IMR-90 (cell line): Measurements from ENCODE around the gene VSIG10L. TPM values are rescaled to one million over a fixed set of nuclear protein-coding genes. Genes with fewer than 3 reads are reported as not detected.

Source experiments
- ATAC-seq: fragments of 200-7000 bp; cut with Tn5 transposase; 2 replicates; pipeline ENCODE4 v1.9.1; 2020; ENCODE audit warnings: low read depth, mild to moderate bottlenecking, moderate library complexity
- Bru-seq: library from RNA; stranded (reverse); fragments of 400-500 nt; gene quantifications from one replicate; lab custom pipeline; 2021; lab: Mats Ljungman, UMichigan
- BruChase-seq, 2 experiments: library from RNA; stranded (reverse); fragments of 400-500 nt; gene quantifications; one replicate each; lab custom pipeline; 2021; lab: Mats Ljungman, UMichigan
- BruUV-seq: library from RNA; stranded (reverse); fragments of 400-500 nt; replicated peaks from 2 replicates; lab custom pipeline; 2021; lab: Mats Ljungman, UMichigan
- CTCF ChIA-PET: fragments of 300-600 bp; formaldehyde crosslinking; extraction: SDS; loops from one replicate; lab custom pipeline; 2021; ENCODE audit warnings: antibody characterized with exemption; lab: Yijun Ruan, JAX
- POLR2A ChIA-PET: fragments of 300-600 bp; sonication (Branson Sonifier 250); formaldehyde crosslinking; loops from one replicate; lab custom pipeline; 2022; ENCODE audit warnings: antibody characterized with exemption; ENCODE audit not compliant: unreplicated experiment; lab: Charles Lee
- DNase-seq: peaks from one replicate; pipeline ENCODE4 v3.0.0; 2013
- H2AFZ ChIP-seq: replicated peaks from 2 replicates; pipeline ENCODE3; 2013; ENCODE audit warnings: low read length, mild to moderate bottlenecking; ENCODE audit not compliant: poor library complexity
- H2AK5ac ChIP-seq: 2 replicates; pipeline ENCODE4 v1.6.1; 2013; ENCODE audit warnings: low read depth, low read length, inconsistent platforms
- H2AK9ac ChIP-seq: replicated peaks from 2 replicates; pipeline ENCODE3; 2013; ENCODE audit warnings: mild to moderate bottlenecking, low read depth, low read length, moderate library complexity; ENCODE audit not compliant: poor library complexity
- H2BK120ac ChIP-seq: 2 replicates; pipeline ENCODE4 v1.6.1; 2013; ENCODE audit warnings: low read depth, low read length, inconsistent platforms
- H2BK15ac ChIP-seq: 3 replicates; pipeline ENCODE4 v1.6.1; 2013; ENCODE audit warnings: low read depth, low read length, inconsistent platforms
- H2BK20ac ChIP-seq: 2 replicates; pipeline ENCODE4 v1.6.1; 2013; ENCODE audit warnings: low read depth, mild to moderate bottlenecking, inconsistent platforms, low read length, moderate library complexity
- H2BK5ac ChIP-seq: 2 replicates; pipeline ENCODE4 v1.6.1; 2013; ENCODE audit warnings: mild to moderate bottlenecking, low read depth, low read length, inconsistent platforms; ENCODE audit not compliant: poor library complexity, severe bottlenecking
- H3K14ac ChIP-seq: replicated peaks from 2 replicates; pipeline ENCODE4 v1.6.1; 2013; ENCODE audit warnings: low read depth, low read length, inconsistent platforms
- H3K18ac ChIP-seq: 2 replicates; pipeline ENCODE4 v1.6.1; 2013; ENCODE audit warnings: low read depth, low read length, control low read depth
- H3K23ac ChIP-seq: 2 replicates; pipeline ENCODE4 v1.6.1; 2013; ENCODE audit warnings: low read depth, low read length, inconsistent platforms
- H3K27ac ChIP-seq: 2 replicates; pipeline ENCODE4 v1.5.1; 2013; ENCODE audit warnings: mild to moderate bottlenecking, control low read depth, low read length; ENCODE audit not compliant: insufficient read depth
- H3K27me3 ChIP-seq: 2 replicates; pipeline ENCODE4 v1.6.1; 2013; ENCODE audit warnings: low read length; ENCODE audit not compliant: control insufficient read depth, insufficient read depth
- H3K36me3 ChIP-seq: 2 replicates; pipeline ENCODE4 v1.6.1; 2013; ENCODE audit warnings: low read length, mixed read lengths; ENCODE audit not compliant: control insufficient read depth, insufficient read depth
- H3K4ac ChIP-seq: 2 replicates; pipeline ENCODE4 v1.6.1; 2013; ENCODE audit warnings: low read depth, low read length, inconsistent platforms
- H3K4me1 ChIP-seq: 2 replicates; pipeline ENCODE4 v1.6.1; 2013; ENCODE audit warnings: low read length, mixed read lengths; ENCODE audit not compliant: control insufficient read depth, insufficient read depth
- H3K4me2 ChIP-seq: 2 replicates; pipeline ENCODE4 v1.6.1; 2013; ENCODE audit warnings: low read depth, mild to moderate bottlenecking, control low read depth, low read length, moderate library complexity
- H3K4me3 ChIP-seq: 2 replicates; pipeline ENCODE4 v1.5.1; 2013; ENCODE audit warnings: low read depth, mild to moderate bottlenecking, control low read depth, low read length, moderate library complexity; ENCODE audit not compliant: insufficient read depth
- H3K56ac ChIP-seq: 2 replicates; pipeline ENCODE4 v1.6.1; 2013; ENCODE audit warnings: low read length, inconsistent platforms; ENCODE audit not compliant: insufficient read depth; ENCODE audit errors: extremely low read depth
- H3K79me1 ChIP-seq, 2 experiments: 2 replicates each; pipeline ENCODE4 v1.6.1; 2013; ENCODE audit warnings: low read length in 2 of 2, inconsistent platforms in 1 of 2, low read depth in 1 of 2
- H3K9ac ChIP-seq: 2 replicates; pipeline ENCODE4 v1.6.1; 2013; ENCODE audit warnings: low read depth, low read length, control low read depth
- H3K9me1 ChIP-seq: 2 replicates; pipeline ENCODE4 v1.6.1; 2013; ENCODE audit warnings: low read length, inconsistent platforms; ENCODE audit not compliant: insufficient read depth
- H3K9me3 ChIP-seq: 2 replicates; pipeline ENCODE4 v1.6.1; 2013; ENCODE audit warnings: low read length; ENCODE audit not compliant: control insufficient read depth, insufficient read depth
- H4K20me1 ChIP-seq: 2 replicates; pipeline ENCODE4 v1.6.1; 2013; ENCODE audit warnings: low read length, inconsistent platforms; ENCODE audit not compliant: insufficient read depth
- H4K5ac ChIP-seq: 2 replicates; pipeline ENCODE4 v1.6.1; 2013; ENCODE audit warnings: mild to moderate bottlenecking, low read depth, low read length, control low read depth
- H4K8ac ChIP-seq, 2 experiments: 2 replicates each; pipeline ENCODE4 v1.6.1; 2013; ENCODE audit warnings: low read depth in 2 of 2, low read length in 2 of 2, control low read depth in 1 of 2, inconsistent platforms in 1 of 2
- H4K91ac ChIP-seq: 2 replicates; pipeline ENCODE4 v1.6.1; 2013; ENCODE audit warnings: low read depth, low read length, inconsistent platforms; ENCODE audit not compliant: insufficient read depth
- CEBPB ChIP-seq: IDR thresholded peaks from 2 replicates; pipeline ENCODE4 v1.6.1; 2012; ENCODE audit warnings: low read depth, low read length, improper control_type of control experiment
- CHD1 ChIP-seq: IDR thresholded peaks from 2 replicates; pipeline ENCODE4 v1.6.1; 2012; ENCODE audit warnings: low read depth, low read length, improper control_type of control experiment
- FOS ChIP-seq: fragments of 150-350 bp; IDR thresholded peaks from 2 replicates; pipeline ENCODE4 v1.6.1; 2016; ENCODE audit warnings: low read depth, low read length
- WGBS, 2 experiments: methylation state at CpG; one replicate each; pipeline versions ENCODE4 v1.1.5 to v1.1.7; 2013; ENCODE audit warnings: missing lambda C conversion rate in 2 of 2; ENCODE audit not compliant: insufficient read length in 1 of 2; ENCODE audit errors: extremely low coverage in 2 of 2; 5-methylcytosine and 5-hydroxymethylcytosine counted together
- dilution Hi-C: fragments of 300-500 bp; cut with HindIII; formaldehyde crosslinking; loops from one replicate; pipeline ENCODE4 v1.14.3; 2018; ENCODE audit warnings: low sequenced_read_pairs; ENCODE audit not compliant: unreplicated experiment
- in situ Hi-C: fragments of 300-500 bp; cut with MboI; formaldehyde crosslinking; loops from 3 replicates; pipeline ENCODE4 v1.14.3; 2019; ENCODE audit warnings: low sequenced_read_pairs, inconsistent platforms, mixed read lengths
- intact Hi-C: fragments of 100-400 bp; cut with micrococcal nuclease; formaldehyde crosslinking; loops from 2 replicates; pipeline ENCODE4 v1.10.0; 2022
- long read RNA-seq: library from polyadenylated mRNA; unstranded; transcript quantifications from one replicate; pipeline ENCODE4 v2.0.0, GENCODE V29; 2021; ENCODE audit not compliant: unreplicated experiment
- polyA plus RNA-seq, 3 experiments: library from polyadenylated mRNA; depleted of rRNA; stranded (reverse); fragments of >200 nt; gene quantifications; 2 replicates each; pipeline ENCODE4 v1.2.3, GENCODE V29; 2012; ENCODE audit warnings: low replicate concordance in 1 of 3
- total RNA-seq: library from RNA; depleted of rRNA; stranded (reverse); fragments of >200 nt; gene quantifications from 2 replicates; pipeline ENCODE4 v1.2.3, GENCODE V29; 2012; rRNA removed
- TF ChIP-seq, protein P1 (sequence below): fragments of 150-350 bp; IDR thresholded peaks from 2 replicates; pipeline ENCODE4 v1.6.1; 2017; ENCODE audit warnings: mild to moderate bottlenecking, antibody characterized with exemption, low read length, low read depth

The VSIG10L gene
- total RNA-seq (under 0.01 and 0.18 TPM in 2 replicates), polyA plus RNA-seq (2012; rRNA removed) (1.2 and 1.4 TPM in 2 replicates), Bru-seq, nascent RNA (percentile 31 among the genes with signal in this experiment), BruChase-seq, experiment 1, labeled RNA remaining after a 6-hour chase (percentile 42 among the genes with signal in this experiment), BruChase-seq, experiment 2, labeled RNA remaining after a 2-hour chase (percentile 32 among the genes with signal in this experiment)
- 0.55 and 0.85 TPM in 2 replicates for polyA plus RNA-seq (2012; cell fraction: cytosol; rRNA removed)
- 2.2 and 4.0 TPM in 2 replicates for polyA plus RNA-seq (2012; cell fraction: nucleus; rRNA removed; ENCODE audit: low replicate concordance)
- long read RNA-seq, partial matches to known transcripts, result 3 of 3 reads
- long read RNA-seq, other reads (novel, unspliced or antisense), result 0 of 3 reads

DNA sequence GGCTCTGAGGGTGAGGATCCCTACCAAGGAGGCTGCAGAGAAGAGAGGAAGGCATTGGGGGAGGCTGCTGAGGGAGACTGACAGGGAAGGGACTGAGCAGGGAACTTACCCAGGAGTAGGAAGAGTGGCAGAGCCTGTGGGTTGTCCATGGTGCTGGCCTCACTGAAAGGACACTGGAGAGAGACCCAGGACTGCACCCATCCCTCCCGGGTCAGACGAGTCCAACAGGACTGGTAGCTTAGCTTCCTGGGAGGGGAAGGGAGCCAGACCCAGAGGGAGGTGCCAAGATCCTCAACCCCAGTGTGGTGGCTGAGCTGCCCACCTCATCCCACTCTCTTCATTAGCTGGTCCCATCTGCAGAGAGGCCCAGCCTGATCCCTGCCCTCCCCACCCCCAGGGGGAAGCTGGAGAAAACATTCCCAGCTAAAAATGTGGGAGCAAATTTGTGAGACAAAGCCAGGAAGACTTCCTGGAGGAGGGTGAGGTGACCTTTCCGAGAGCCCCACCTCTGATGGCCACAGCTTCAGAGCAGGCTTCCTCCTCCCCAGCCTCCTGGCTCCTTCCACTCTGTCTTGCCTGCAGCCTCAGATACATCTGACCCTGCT is at the start of gene VSIG10L:
Gene VSIG10L (minus strand): TSS at position 164 of the 605 bp plus-strand sequence. CDS start 15 bp downstream, at position 149.
- no peak within 1 kb of the TSS for H2AK9ac ChIP-seq
- no CpG with 5 or more reads among the region's 3 CpGs for WGBS, 2 experiments
- H3K4me3 ChIP-seq, result no peak within 1 kb of the TSS
- H3K14ac ChIP-seq, result no peak within 1 kb of the TSS
- H3K4ac ChIP-seq, result 0 out of 2 replicates have a peak within 1 kb of the TSS, but pooled peaks have one; percentile 48
- H3K23ac ChIP-seq, result no peak within 1 kb of the TSS
- no peak within 1 kb of the TSS for H2BK120ac ChIP-seq
- BruUV-seq, result no TSS peak
- H3K27ac ChIP-seq, result no peak within 1 kb of the TSS
- no peak within 1 kb of the TSS; a peak in 1 of 4 replicates for H4K8ac ChIP-seq
- no peak for DNase-seq
- H3K36me3 ChIP-seq, result peaks cover 13% of the 10 kb centered on the region
- H3K56ac ChIP-seq, result no peak within 1 kb of the TSS
- in situ Hi-C loops, result no loop called here
- ChIA-PET POLR2A (no interaction called here), CTCF (no interaction called here)
- no peak within 1 kb of the TSS for H2BK5ac ChIP-seq
- no peak within 1 kb of the TSS for H2BK15ac ChIP-seq
- H3K4me1 ChIP-seq, result no peaks in the 10 kb centered on the region
- H3K79me1 ChIP-seq, result no peaks in the 10 kb centered on the region
- H3K9ac ChIP-seq, result no peak within 1 kb of the TSS
- no peak within 1 kb of the TSS for H4K91ac ChIP-seq
- H4K20me1 ChIP-seq, result no peaks in the 10 kb centered on the region
- dilution Hi-C loops, result no loop called here
- TF ChIP-seq CEBPB (no peak), CHD1 (no peak), FOS (no peak)
- TF ChIP-seq, protein P1, sequence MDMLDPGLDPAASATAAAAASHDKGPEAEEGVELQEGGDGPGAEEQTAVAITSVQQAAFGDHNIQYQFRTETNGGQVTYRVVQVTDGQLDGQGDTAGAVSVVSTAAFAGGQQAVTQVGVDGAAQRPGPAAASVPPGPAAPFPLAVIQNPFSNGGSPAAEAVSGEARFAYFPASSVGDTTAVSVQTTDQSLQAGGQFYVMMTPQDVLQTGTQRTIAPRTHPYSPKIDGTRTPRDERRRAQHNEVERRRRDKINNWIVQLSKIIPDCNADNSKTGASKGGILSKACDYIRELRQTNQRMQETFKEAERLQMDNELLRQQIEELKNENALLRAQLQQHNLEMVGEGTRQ, result no peak
- no peaks in the 10 kb centered on the region for H3K27me3 ChIP-seq
- H3K9me3 ChIP-seq, result no peaks in the 10 kb centered on the region
- H2AFZ ChIP-seq, result no peak within 1 kb of the TSS
- H3K18ac ChIP-seq, result no peak within 1 kb of the TSS
- H2BK20ac ChIP-seq, result no peak within 1 kb of the TSS
- ATAC-seq, result no peak
- H3K9me1 ChIP-seq, result peaks cover 4% of the 10 kb centered on the region; the same call in 1 of the 2 replicates
- no peak within 1 kb of the TSS for H2AK5ac ChIP-seq
- no peak within 1 kb of the TSS for H3K4me2 ChIP-seq
- H4K5ac ChIP-seq, result no peak within 1 kb of the TSS
- intact Hi-C loops, result no loop called here
